Stimulated activated CD4-positive, alpha-beta T cell treated with anti-CD3 and anti-CD28 coated beads, Interleukin-1b, Interleukin-23, amount 100 ng/mL, for 1 hour (primary cell): Measurements from ENCODE around the gene CYP27C1.
"Not testable (repeated sequence)": the region's sequence is repeated elsewhere in the genome, so short reads cannot be mapped to it uniquely, and the experiment has no call there.

ENCODE experiments used
- DNase-seq, 2 donors: peaks; one replicate each; pipeline ENCODE4 v3.0.0-alpha.2; 2020; ENCODE audit warnings: low read depth in 2 of 2

The CYP27C1 gene, protein sequence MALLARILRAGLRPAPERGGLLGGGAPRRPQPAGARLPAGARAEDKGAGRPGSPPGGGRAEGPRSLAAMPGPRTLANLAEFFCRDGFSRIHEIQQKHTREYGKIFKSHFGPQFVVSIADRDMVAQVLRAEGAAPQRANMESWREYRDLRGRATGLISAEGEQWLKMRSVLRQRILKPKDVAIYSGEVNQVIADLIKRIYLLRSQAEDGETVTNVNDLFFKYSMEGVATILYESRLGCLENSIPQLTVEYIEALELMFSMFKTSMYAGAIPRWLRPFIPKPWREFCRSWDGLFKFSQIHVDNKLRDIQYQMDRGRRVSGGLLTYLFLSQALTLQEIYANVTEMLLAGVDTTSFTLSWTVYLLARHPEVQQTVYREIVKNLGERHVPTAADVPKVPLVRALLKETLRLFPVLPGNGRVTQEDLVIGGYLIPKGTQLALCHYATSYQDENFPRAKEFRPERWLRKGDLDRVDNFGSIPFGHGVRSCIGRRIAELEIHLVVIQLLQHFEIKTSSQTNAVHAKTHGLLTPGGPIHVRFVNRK

DNA sequence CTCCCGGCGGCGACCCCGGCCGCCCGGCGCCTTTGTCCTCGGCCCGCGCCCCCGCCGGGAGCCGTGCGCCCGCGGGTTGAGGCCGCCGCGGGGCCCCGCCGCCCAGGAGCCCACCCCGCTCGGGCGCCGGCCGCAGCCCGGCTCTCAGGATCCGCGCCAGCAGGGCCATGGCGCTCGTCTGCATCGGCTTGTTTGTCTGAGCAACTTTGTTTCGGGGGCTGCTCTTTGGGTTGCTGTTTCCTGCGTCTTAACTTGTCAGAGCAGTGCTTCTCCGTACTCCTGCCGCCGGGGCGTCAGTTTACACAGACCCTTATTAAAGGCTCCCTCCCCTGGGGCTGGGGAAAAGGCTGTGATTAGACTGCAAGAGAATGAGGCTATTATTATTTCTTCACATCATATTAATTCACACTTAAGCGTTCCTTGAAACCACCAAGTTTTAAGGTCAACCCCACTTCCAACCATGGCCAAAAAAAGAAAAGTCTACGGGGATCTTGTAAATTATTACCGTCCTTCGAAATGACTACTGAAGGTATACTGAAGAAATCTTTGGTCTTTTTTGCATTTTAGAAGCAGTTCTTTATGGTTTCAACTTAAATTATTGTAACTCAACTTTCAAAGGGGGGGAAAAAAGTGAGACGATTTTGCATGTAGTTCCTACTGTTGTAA is at the start of gene CYP27C1:
TSS of gene CYP27C1 (minus strand) at position 198 of the 666 bp plus-strand sequence. CDS start at position 169, 29 bp downstream.
- no peak for DNase-seq

DNA sequence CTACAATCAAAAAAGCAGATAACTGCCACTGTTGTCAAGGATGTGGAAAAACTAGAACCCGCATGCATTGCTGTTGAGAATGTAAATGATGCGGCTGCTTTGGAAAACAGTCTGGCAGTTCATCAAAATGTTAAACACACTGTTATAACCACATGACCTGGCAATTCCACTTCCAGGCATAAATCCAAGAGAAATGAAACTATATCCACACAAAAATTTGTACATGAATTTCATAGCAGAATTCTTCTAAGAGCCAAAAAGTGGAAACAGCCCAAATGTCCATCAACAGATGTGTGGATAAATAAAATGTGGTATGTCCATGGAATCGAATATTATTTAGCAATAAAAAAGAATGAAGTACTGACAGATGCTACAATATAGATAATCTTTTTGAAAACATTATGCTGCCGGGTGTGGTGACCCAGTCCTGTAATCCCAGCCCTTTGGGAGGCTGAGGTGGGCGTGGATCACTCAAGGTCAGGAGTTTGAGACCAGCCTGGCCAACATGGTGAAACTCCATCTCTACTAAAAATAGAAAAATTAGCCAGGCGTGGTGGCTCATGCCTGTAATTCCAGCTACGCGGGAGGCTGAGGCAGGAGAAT is 41.8 kb upstream of the CYP27C1 start:
- DNase-seq: no peak

DNA sequence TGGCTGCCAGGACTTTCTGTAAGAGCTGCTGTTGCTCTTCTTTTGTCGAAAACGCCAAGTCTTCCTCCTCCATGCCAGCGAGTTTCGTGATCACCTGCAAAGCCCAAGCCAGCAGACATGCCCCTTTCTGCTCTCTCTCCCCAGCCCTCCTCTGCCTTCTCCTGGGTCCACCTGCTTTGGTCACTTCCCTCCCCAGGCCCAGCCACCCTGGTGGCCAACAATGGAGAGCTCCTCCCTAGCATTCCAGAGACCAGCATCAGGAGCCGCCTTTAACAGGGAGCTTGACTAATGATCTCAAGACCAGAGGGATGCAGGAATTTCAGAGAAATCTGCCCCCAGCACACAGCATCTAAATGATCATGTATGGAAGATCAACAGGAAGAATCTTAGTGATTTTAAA is 39.3 kb upstream of the CYP27C1 start:
- no peak for DNase-seq

DNA sequence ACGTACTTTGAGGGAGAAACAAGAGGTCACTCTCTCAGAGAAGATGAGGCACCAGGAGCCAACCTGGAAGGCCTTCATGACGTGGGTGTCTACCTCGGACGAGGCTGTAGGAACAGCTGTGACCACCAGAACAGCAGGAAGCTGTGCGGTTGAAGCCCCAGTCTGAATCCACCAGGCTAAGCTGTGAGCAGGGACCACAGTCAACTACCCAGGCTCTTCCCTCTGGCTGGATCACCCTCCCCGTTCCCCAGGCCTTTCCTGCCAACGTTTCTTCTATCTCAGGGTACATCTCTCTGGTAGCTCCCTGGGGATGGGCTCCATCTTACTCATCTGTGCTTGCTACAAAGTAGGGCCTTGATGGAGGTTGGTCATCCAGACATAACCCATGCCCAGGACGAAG is 36.8 kb upstream of the CYP27C1 start:
- DNase-seq: no peak

GRCh38 chr2:127256381-127256780 is 36.3 kb upstream of the CYP27C1 start:
- no peak for DNase-seq

DNA sequence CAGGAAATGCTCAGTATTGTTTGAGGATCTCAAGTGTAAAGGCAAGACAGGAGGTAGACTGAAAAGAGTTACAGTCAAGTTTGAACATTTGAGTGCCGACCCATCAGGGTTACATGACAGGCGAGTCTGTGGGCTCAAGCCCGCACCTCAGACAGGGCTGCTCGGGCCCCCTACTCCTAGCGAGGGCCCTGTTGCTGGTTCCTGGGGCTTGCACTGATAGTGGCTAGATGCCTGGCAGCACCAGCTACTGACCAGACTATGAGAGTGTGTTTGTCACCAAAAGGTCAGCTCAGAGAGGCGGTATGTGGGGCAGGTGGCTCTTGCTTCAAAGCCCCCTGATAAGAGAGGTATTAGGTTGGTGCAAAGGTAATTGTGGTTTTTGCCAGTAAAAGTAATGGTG is 35.6 kb upstream of the CYP27C1 start:
- no peak for DNase-seq

- DNase-seq: no peak
These were observed 35.0 kb upstream of the CYP27C1 start for GRCh38 chr2:127255146-127255545.

GRCh38 chr2:127254386-127254981 is 34.4 kb upstream of the CYP27C1 start:
- DNase-seq: no peak

GRCh38 chr2:127241184-127241583 is 21.1 kb upstream of the CYP27C1 start:
- DNase-seq: not testable (repeated sequence)

DNA sequence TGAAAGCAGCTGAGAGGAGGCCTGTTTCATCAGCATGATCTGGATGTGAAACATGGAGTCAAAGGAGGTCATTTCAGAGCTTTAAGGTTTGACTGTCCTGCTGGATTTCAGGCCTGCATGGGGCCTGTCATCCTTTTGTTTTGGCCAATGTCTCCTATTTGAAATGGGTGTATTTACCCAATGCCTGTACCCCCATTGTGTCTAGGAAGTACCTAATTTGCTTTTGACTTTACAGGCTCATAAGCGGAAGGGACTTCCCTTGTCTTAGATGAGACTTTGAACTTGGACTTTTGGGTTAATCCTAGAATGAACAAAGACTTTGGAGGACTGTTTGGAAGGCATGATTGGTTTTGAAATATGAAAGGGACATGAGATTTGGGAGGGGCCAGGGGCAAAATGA is 19.3 kb upstream of the CYP27C1 start:
- no peak for DNase-seq

- not testable (repeated sequence) for DNase-seq
These were observed 17.7 kb upstream of the CYP27C1 start for GRCh38 chr2:127237768-127238167.

- no peak for DNase-seq
These were observed 15.1 kb upstream of the CYP27C1 start for GRCh38 chr2:127235082-127235702.

GRCh38 chr2:127233710-127234109 is 13.6 kb upstream of the CYP27C1 start:
- no peak for DNase-seq

- DNase-seq: no peak
These were observed 11.2 kb upstream of the CYP27C1 start for GRCh38 chr2:127231130-127231865.

DNA sequence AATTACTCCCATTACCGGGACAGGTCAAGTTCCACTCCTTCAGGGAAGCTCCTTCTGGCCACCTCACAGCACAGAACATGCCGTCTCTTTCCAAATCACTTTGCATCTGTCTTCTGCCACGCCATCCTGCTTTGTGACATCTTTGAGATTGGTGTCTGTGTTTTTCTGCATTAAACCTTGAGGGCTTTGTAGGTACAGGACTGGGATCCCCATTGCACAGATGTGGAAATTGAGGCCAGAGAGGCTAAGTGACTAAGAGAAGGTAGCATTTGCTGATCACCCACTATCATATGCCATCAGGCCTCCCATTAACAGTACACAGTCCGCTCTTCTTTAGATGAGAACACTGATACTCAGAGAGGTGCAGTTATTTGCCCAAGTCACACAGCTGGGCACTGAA is 9.5 kb upstream of the CYP27C1 start:
- no peak for DNase-seq

DNA sequence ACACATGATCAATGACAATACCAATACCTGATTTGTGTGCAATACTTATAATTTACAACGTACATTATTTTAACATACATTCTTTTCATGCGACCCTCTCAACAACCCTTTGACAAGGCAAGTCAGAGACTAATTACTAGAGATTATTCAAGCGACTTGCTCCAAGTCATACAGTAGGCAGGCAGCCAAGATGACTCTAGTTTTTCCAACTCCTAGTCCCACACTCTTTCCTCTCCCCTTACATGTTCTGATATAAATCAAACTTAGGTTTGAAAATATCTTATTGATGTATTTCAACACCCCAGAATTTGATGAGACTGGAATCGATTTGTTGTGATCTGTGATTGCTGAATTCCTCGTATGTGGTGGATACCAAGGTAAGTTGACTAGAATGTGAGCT is 8.0 kb upstream of the CYP27C1 start:
- DNase-seq: no peak

DNA sequence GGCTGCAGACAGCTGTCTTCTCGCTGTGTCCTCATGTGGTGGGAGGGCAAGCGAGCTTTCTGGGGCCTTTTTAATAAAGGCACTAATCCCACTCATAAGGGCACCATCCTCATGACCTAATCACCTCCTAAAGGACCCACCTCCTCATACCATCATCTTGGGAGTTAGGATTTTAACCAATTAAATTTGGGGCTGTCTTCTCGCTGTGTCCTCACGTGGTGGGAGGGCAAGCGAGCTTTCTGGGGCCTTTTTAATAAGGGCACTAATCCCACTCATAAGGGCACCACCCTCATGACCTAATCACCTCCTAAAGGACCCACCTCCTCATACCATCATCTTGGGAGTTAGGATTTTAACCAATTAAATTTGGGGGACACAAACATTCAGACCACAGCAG is 7.2 kb upstream of the CYP27C1 start:
- DNase-seq: not testable (repeated sequence)

DNA sequence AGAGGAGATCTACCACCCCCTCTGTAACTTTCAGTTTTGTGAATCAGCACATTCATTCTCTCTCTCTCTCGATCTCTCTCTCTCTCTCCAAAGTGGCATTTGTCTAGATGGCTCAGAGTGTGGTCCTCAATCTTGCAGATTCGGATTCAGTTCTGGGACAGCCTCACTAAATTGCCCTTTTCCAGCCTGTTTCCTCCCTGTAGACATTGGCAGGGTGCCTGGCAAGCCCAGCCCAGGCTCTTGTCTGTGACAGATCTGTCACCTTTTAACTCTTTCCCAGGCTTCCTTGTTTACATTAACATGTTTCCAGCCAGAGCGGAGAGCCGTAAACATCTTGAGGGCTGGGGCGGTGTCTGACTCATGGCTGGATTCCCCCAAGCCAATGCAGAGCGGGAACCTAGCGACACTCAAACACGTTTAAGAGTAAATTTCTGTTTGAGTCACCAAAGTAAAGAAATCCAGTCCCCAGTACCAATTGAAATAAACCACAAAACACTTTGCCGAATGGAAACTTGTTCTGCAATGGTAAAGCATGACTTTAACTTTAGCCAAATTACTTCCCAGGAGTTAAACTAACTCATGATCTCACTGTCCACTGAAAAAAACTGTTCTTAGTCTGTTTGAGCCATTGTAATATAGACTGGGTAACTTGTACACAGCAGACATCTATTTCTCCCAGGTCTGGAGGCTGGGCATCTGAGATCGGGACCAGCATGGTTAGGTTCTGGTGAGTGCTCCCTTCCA is 6.6 kb upstream of the CYP27C1 start:
- DNase-seq: no peak

- DNase-seq: no peak
These were observed 6.0 kb upstream of the CYP27C1 start for GRCh38 chr2:127226132-127226519.
